Measurements from ENCODE around the gene CERCAM.
A peak's percentile ranks its signal among the peaks of the same experiment; 100 is the strongest.

The CERCAM gene

GRCh38 chr9:128420651-128421481 lies at the start of gene CERCAM:
CERCAM (plus strand) TSS chr9:128420857; CDS start chr9:128420878, 21 bp downstream.
- peak; percentile 46 for DNase-seq

- no peak for DNase-seq
Measured at GRCh38 chr9:128371630-128372117, 49.0 kb upstream of the CERCAM start.

GRCh38 chr9:128372188-128372641 lies 48.4 kb upstream of the CERCAM start:
- DNase-seq: no peak

- DNase-seq: no peak
Measured at GRCh38 chr9:128372784-128373183, 47.9 kb upstream of the CERCAM start.

- no peak for DNase-seq
Measured at GRCh38 chr9:128374221-128374675, 46.4 kb upstream of the CERCAM start.

GRCh38 chr9:128375865-128376264 lies 44.8 kb upstream of the CERCAM start:
- DNase-seq: no peak

GRCh38 chr9:128382261-128382660 lies 38.4 kb upstream of the CERCAM start:
- DNase-seq: no peak

- DNase-seq: no peak
Measured at GRCh38 chr9:128383007-128383753, 37.5 kb upstream of the CERCAM start.

- DNase-seq: no peak
Measured at GRCh38 chr9:128383791-128384190, 36.9 kb upstream of the CERCAM start.

GRCh38 chr9:128384801-128385495 lies 35.7 kb upstream of the CERCAM start:
- no peak for DNase-seq

- DNase-seq: no peak
Measured at GRCh38 chr9:128385496-128386460, 34.9 kb upstream of the CERCAM start.

- no peak for DNase-seq
Measured at GRCh38 chr9:128388150-128388549, 32.5 kb upstream of the CERCAM start.

GRCh38 chr9:128389395-128390149 lies 31.1 kb upstream of the CERCAM start:
- DNase-seq: no peak

GRCh38 chr9:128390150-128390812 lies 30.4 kb upstream of the CERCAM start:
- DNase-seq: no peak

GRCh38 chr9:128390813-128391711 lies 29.6 kb upstream of the CERCAM start:
- DNase-seq: no peak

- DNase-seq: no peak
Measured at GRCh38 chr9:128391956-128392301, 28.7 kb upstream of the CERCAM start.

GRCh38 chr9:128392302-128393144 lies 28.1 kb upstream of the CERCAM start:
- no peak for DNase-seq

GRCh38 chr9:128393145-128393775 lies 27.4 kb upstream of the CERCAM start:
- DNase-seq: no peak

Data from stimulated activated CD4-positive, alpha-beta T cell treated with anti-CD3 and anti-CD28 coated beads, Interleukin-12 subunit alpha, Interleukin-12 subunit beta, amount 100 ng/mL, for 4 hours (primary cell).